GM19324 (cell line): Measurements from ENCODE around the gene MAT2B.
"Not testable (repeated sequence)": the region's sequence is repeated elsewhere in the genome, so short reads cannot be mapped to it uniquely, and the experiment has no call there.

Experiments used
- ATAC-seq: cut with Tn5 transposase; IDR thresholded peaks from one replicate; pipeline ENCODE4 v1.9.1; 2021; ENCODE audit warnings: mild to moderate bottlenecking, moderate library complexity; ENCODE audit not compliant: unreplicated experiment, low FRiP score

Gene MAT2B

DNA sequence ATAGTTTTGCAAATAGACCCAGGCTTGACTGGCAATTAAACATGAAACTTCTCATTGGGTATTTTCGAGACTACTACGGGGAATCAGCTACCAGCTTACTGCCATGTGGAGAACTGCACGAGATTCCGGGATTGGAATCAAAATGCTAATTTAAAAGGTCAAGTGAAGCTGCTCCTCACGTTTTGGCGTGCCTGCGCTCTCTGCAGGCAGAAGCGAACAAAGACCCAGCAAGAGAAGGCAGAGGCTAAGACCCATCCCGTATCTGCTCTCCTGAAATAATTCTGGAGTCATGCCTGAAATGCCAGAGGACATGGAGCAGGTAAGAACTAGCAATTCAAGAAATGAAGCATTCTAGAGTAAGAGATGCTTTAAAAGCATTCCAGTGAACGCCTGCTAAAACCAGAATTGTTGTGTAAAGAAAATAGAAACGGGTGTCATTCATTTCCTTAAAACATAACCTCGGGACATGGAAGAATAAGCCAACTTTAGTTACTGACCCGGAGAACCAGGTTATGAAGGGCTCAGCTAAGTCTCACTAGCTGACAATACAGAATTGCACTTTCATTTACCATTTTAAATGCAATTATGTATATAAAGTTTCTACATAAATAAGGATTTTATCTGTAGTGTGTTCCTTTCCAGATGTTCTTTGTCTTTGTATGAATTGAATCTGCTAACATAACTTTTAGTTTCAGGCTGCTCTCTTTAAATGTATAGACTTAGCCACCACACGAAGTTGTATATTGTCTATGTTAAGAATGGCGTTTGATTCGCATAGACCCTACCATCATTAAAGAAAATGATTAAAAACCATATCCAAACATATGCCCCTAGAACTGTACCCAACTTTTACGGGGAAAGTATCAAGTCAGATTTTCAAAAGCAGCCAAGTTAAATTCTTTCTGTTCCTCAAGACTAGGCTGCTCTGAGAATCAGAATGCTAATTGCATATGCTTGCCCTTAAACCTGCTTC is 2.0 kb upstream of the MAT2B start:
- no peak for ATAC-seq

GRCh38 chr5:163504079-163504931 is 1.1 kb upstream of the MAT2B start:
- no peak for ATAC-seq

- no peak for ATAC-seq
Observed at GRCh38 chr5:163505049-163505367, 411 bp upstream of the MAT2B start.

- ATAC-seq = peak; percentile 11
Observed at GRCh38 chr5:163506095-163506457, 657 bp downstream of the MAT2B start.

GRCh38 chr5:163506726-163507125 is 1.3 kb downstream of the MAT2B start:
- ATAC-seq = no peak

DNA sequence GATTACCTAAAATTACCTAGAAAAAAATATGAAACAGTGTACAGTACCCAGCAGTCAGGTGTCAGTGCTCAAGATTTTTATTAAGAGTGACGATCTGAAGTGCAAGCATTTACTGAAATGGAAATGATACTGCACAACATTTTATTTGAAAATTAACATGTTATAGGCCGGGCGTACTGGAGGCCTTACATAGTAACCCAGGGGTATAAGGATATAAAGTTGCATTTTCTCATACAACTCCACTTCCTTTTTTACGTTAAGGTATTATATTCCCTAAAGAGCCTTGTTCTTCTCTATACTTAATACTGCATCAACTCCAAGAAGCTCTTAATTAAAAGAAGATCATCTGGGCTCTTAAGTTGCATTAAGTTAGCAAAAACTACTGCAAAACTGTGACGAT is 3.3 kb downstream of the MAT2B start:
- no peak for ATAC-seq

DNA sequence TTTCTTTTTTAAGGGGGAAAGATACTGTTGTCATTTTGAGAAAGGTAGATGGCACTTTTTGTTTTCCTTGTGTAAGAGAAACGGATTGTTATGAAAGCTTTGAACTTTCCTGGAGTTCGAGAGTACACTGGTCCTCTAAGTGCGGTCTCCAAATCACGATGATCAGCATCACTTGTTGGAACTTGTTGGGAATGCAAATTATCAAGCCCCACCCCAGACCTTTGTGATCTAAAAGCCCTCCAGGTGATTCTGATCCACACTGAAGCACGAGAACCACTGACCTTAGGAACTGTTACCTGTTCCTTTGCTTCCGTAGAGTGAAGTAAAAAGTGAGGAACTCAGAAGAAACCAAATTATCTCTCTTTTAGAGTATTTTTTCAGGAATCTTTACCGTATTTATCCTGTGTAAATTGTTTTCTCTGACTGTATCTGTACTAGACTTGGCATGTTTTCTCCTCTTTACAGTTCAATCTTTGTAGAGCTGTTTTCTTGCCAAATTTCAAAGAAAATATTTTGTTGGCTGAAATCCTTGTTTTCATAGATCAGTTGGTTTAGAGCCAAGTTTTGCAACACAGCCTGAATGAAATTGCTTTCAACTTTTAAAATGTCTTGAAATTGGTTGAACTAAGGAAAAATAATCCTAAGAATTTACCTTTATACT is 4.0 kb downstream of the MAT2B start:
- ATAC-seq = no peak

DNA sequence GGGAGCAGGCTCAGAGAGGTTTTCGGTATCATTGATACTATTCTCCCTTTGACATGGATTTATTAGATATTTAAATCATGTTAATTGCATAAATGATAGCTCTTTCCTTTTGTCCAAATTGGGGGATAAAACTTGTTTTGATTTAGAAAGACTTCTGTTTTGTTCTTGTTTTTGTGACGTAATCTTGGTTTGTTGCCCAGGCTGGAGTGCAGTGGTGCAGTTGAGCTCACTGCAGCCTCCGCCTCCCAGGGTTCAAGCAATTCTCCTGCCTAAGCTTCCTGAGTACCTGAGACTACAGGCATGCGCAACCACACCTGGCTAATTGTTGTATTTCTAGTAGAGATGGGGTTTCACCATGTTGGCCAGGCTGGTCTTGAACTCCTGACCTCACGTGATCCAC is 7.1 kb downstream of the MAT2B start:
- ATAC-seq = no peak

DNA sequence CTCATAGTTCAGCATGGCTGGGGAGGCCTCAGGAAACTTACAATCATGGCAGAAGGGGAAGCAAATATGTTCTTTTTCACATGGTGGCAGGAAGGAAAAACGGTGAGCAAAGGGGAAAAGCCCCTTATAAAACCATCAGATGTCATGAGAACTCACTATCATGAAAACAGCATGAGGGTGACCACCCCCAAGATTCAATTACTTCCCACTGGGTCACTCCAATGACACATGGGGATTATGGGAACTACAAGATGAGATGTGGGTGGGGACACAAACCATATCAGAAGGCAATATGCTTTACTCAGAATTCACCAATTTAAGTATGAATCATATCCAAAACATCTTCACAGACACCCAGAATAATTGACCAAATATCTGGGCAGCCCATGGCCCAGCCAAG is 19.7 kb downstream of the MAT2B start:
- ATAC-seq = no peak

GRCh38 chr5:163529698-163530097 is 24.3 kb downstream of the MAT2B start:
- ATAC-seq = no peak

- no peak for ATAC-seq
Observed at GRCh38 chr5:163531272-163531671, 25.9 kb downstream of the MAT2B start.

- ATAC-seq = no peak
Observed at GRCh38 chr5:163532171-163533084, 27.0 kb downstream of the MAT2B start.

- ATAC-seq = no peak
Observed at GRCh38 chr5:163533223-163533622, 27.8 kb downstream of the MAT2B start.

- ATAC-seq = no peak
Observed at GRCh38 chr5:163534492-163535094, 29.2 kb downstream of the MAT2B start.

- no peak for ATAC-seq
Observed at GRCh38 chr5:163535290-163535689, 29.9 kb downstream of the MAT2B start.

DNA sequence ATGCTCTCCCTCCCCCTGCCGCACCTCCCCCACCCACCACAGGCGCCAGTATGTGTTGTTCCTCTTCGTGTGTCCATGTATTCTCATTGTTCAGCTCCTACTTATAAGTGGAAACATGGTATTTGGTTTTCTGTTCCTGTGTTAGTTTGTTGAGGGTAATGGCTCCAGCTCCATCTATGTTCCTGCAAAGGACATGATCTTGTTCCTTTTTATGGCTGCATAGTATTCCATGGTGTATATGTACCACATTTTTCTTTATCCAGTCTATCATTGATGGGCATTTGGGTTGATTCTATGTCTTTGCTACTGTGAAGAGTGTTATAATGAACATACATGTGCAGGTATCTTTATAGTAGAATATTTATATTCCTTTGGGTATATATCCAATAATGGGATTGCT is 31.0 kb downstream of the MAT2B start:
- ATAC-seq = not testable (repeated sequence)

- no peak for ATAC-seq
Observed at GRCh38 chr5:163540696-163541095, 35.3 kb downstream of the MAT2B start.

DNA sequence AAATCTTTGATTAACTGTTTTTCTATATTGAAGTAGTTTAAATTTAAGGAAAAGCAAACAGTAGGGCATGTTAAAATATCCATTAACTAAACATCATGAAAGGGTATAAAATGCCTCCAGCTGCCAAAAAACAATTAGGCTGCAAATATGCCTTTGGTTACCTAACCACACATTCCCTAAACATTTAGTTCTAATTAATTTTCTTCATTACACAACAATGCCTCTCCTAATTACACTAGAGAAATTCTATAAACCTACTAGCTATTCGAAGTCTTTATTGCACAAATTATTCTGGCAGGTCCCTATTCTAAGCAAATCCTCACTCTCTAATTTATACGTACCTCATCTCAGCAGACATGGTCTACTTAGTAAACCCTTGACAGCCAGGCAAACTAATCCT is 37.4 kb downstream of the MAT2B start:
- ATAC-seq = no peak

GRCh38 chr5:163544041-163544440 is 38.6 kb downstream of the MAT2B start:
- ATAC-seq = no peak

GRCh38 chr5:163544836-163545235 is 39.4 kb downstream of the MAT2B start:
- ATAC-seq = no peak
